Suprapubic skin (tissue), 4 donors: ENCODE results near the gene IRF6. TPM values are rescaled to one million over a fixed set of nuclear protein-coding genes. Genes with fewer than 3 reads are reported as not detected.

Experiments used
- DNase-seq, 2 donors: peaks; one replicate each; pipeline ENCODE4 v3.0.0-alpha.2; 2019; ENCODE audit warnings: low spot score in 2 of 2
- H3K27ac ChIP-seq: fragments of 200-600 bp; sonication (generic); one replicate; pipeline ENCODE4 v1.5.1; 2019
- H3K27me3 ChIP-seq: fragments of 200-600 bp; sonication (generic); one replicate; pipeline ENCODE4 v1.5.1; 2019
- H3K36me3 ChIP-seq: fragments of 200-600 bp; sonication (generic); one replicate; pipeline ENCODE4 v1.5.1; 2019
- H3K4me1 ChIP-seq: fragments of 200-600 bp; sonication (generic); one replicate; pipeline ENCODE4 v1.5.1; 2019
- H3K4me3 ChIP-seq: fragments of 200-600 bp; sonication (generic); one replicate; pipeline ENCODE4 v1.5.1; 2019; ENCODE audit warnings: mild to moderate bottlenecking
- H3K9me3 ChIP-seq: fragments of 200-600 bp; sonication (generic); one replicate; pipeline ENCODE4 v1.5.1; 2019
- EP300 ChIP-seq: sonication (generic); formaldehyde crosslinking; IDR thresholded peaks from one replicate; pipeline ENCODE4 v1.6.1; 2017; ENCODE audit warnings: antibody characterized with exemption
- POLR2A ChIP-seq, 2 donors: fragments of 450-650 bp; IDR thresholded peaks; one replicate each; pipeline ENCODE4 v1.6.1; 2017; ENCODE audit warnings: antibody characterized with exemption in 2 of 2, mild to moderate bottlenecking in 2 of 2, moderate library complexity in 2 of 2
- POLR2AphosphoS5 ChIP-seq, 3 donors: sonication (generic); formaldehyde crosslinking; IDR thresholded peaks; one replicate each; pipeline ENCODE4 v1.6.1; 2017; ENCODE audit warnings: antibody characterized with exemption in 3 of 3
- WGBS: methylation state at CpG from one replicate; pipeline ENCODE4 v1.1.5; 2018; 5-methylcytosine and 5-hydroxymethylcytosine counted together
- total RNA-seq, 4 donors: library from RNA; depleted of rRNA; stranded (reverse); fragments of >200 nt; gene quantifications; one replicate each; pipeline ENCODE4 v1.1.0, GENCODE V29; 2016
- TF ChIP-seq, protein P1 (sequence below), 2 donors: fragments of 200-600 bp in 1 of 2; fragments of 450-650 bp in 1 of 2; sonication (generic) in 1 of 2; IDR thresholded peaks; one replicate each; pipeline ENCODE4 v1.5.1; 2016 to 2019; ENCODE audit warnings: antibody characterized with exemption in 2 of 2, mild to moderate bottlenecking in 1 of 2, moderate library complexity in 1 of 2

The IRF6 gene
- total RNA-seq, 4 donors from 2014 or later, result 195 to 235 (median 227) TPM

DNA sequence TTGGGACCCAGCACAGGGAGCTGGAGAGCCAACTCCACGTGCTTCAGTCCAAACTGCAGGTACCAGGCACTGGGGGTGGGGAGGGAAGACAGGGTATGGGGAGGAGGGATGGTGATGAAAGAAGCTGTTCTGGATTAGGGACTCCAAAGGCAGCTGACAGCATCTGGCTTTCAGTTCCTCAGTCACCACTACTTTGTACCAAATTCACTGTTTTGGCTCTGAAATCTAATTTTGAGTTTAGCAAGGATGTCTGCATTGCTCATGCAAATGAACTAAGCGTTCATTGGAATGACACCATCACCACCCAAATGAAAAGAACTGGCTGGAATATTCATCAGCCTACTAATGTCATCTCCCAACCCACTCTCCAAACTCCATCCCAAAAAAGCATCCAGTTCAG lies 30.3 kb downstream of the IRF6 start:
- DNase-seq, result no peak
- Histone ChIP-seq H3K4me1 (no peaks in the 10 kb centered on the region), H3K27ac (no peak overlapping the region), H3K36me3 (no peaks in the 10 kb centered on the region), H3K27me3 (no peaks in the 10 kb centered on the region), H3K4me3 (no peak overlapping the region), H3K9me3 (no peaks in the 10 kb centered on the region)
- TF ChIP-seq, protein P1, sequence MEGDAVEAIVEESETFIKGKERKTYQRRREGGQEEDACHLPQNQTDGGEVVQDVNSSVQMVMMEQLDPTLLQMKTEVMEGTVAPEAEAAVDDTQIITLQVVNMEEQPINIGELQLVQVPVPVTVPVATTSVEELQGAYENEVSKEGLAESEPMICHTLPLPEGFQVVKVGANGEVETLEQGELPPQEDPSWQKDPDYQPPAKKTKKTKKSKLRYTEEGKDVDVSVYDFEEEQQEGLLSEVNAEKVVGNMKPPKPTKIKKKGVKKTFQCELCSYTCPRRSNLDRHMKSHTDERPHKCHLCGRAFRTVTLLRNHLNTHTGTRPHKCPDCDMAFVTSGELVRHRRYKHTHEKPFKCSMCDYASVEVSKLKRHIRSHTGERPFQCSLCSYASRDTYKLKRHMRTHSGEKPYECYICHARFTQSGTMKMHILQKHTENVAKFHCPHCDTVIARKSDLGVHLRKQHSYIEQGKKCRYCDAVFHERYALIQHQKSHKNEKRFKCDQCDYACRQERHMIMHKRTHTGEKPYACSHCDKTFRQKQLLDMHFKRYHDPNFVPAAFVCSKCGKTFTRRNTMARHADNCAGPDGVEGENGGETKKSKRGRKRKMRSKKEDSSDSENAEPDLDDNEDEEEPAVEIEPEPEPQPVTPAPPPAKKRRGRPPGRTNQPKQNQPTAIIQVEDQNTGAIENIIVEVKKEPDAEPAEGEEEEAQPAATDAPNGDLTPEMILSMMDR (IDR thresholded peaks at IDR 0.05), result no peak
- TF ChIP-seq POLR2A (IDR thresholded peaks at IDR 0.05) (no peak), EP300 (no peak), POLR2AphosphoS5 (IDR thresholded peaks at IDR 0.05) (no peak)
- 67% methylated on average over 2 of the region's 2 CpGs for WGBS

DNA sequence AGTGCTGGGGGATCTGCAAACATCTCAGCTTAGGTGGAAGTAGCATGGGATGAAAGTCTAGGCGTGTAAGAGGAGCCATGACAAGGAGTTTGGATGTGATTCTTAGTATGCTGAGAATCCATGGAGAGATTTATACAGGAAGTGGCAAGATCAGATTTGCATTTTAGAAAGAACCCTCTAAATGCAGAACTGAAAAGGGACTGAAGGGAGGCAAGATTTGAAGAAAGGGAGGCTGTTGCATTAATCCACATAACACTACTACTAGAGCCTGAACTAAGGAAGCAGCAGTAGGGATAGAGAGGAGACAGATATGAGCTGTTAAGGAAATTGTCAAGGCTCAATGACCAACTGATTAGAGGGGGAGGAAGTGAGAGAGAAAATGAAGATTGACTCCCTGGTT lies 31.4 kb downstream of the IRF6 start:
- WGBS, result 89% methylated on average over 1 of the region's 1 CpG
- no peaks in the 10 kb centered on the region for H3K36me3 ChIP-seq
- peaks cover 7% of the 10 kb centered on the region for H3K4me1 ChIP-seq
- TF ChIP-seq, protein P1 (IDR thresholded peaks at IDR 0.05), result no peak
- TF ChIP-seq POLR2A (IDR thresholded peaks at IDR 0.05) (no peak), EP300 (no peak), POLR2AphosphoS5 (IDR thresholded peaks at IDR 0.05) (no peak)
- no peaks in the 10 kb centered on the region for H3K27me3 ChIP-seq
- no peak overlapping the region for H3K4me3 ChIP-seq
- no peaks in the 10 kb centered on the region for H3K9me3 ChIP-seq
- no peak overlapping the region for H3K27ac ChIP-seq
- no peak for DNase-seq

DNA sequence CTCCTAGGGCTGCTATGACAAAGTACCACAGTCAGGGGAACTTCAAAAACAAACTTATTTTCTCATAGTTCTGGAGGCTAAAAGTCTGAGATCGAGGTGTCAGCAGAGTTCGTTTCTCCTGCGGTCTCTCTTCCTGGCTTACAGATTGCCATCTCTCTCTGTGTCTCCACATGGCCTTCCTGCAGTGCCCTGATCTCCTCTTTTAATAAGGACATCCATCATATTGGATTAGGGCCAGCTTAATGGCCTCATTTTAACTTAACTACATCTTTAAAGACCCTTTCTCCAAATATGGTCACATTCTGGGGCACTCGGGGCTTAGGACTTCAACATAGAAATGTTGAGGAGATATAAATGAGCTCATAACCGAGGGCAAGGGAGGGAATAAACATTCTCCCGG lies 33.8 kb downstream of the IRF6 start:
- Histone ChIP-seq H3K9me3 (no peaks in the 10 kb centered on the region), H3K4me1 (peaks cover 18% of the 10 kb centered on the region), H3K4me3 (no peak overlapping the region), H3K36me3 (no peaks in the 10 kb centered on the region), H3K27ac (no peak overlapping the region), H3K27me3 (no peaks in the 10 kb centered on the region)
- DNase-seq, result no peak
- WGBS, result 53% methylated on average over 6 of the region's 6 CpGs
- TF ChIP-seq POLR2A (IDR thresholded peaks at IDR 0.05), result no peak
- no peak for TF ChIP-seq POLR2AphosphoS5 (IDR thresholded peaks at IDR 0.05)
- TF ChIP-seq, protein P1 (IDR thresholded peaks at IDR 0.05), result no peak
- TF ChIP-seq EP300, result no peak

DNA sequence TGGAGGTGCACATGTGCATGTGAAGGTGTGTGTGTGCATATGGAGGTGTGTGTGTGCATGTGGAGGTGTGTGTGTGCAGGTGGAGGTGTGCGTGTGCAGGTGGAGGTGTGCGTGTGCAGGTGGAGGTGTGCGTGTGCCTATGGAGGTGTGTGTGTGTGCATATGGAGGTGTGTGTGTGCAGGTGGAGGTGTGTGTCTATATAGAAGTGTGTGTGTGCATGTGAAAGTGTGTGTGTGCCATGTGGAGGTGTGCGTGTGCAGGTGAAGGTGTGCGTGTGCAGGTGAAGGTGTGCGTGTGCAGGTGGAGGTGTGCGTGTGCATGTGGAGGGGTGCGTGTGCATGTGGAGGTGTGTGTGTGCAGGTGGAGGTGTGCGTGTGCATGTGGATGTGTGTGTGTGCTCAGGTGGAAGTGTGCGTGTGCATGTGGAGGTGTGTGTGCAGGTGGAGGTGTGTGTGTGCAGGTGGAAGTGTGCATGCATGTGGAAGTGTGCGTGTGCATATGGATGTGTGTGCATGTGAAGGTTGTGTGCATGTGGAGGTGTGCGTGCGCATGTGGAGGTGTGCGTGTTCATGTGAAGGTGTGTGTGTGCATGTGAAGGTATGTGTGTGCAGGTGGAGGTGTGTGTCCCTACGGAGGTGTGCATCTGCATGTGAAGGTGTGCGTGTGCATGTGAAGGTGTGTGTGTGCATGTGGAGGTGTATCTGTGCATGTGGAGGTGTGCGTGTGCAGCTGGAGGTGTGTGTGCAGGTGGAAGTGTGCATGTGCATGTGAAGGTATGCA lies 35.1 kb downstream of the IRF6 start:
- WGBS, result 92% methylated on average over 17 of the region's 17 CpGs
- no peaks in the 10 kb centered on the region for H3K9me3 ChIP-seq
- H3K4me1 ChIP-seq, result peaks cover 18% of the 10 kb centered on the region
- no peaks in the 10 kb centered on the region for H3K27me3 ChIP-seq
- no peaks in the 10 kb centered on the region for H3K36me3 ChIP-seq
- no peak overlapping the region for H3K27ac ChIP-seq
- no peak for TF ChIP-seq EP300
- TF ChIP-seq, protein P1 (IDR thresholded peaks at IDR 0.05), result no peak
- no peak for TF ChIP-seq POLR2AphosphoS5 (IDR thresholded peaks at IDR 0.05)
- no peak for TF ChIP-seq POLR2A (IDR thresholded peaks at IDR 0.05)
- H3K4me3 ChIP-seq, result no peak overlapping the region
- no peak for DNase-seq

DNA sequence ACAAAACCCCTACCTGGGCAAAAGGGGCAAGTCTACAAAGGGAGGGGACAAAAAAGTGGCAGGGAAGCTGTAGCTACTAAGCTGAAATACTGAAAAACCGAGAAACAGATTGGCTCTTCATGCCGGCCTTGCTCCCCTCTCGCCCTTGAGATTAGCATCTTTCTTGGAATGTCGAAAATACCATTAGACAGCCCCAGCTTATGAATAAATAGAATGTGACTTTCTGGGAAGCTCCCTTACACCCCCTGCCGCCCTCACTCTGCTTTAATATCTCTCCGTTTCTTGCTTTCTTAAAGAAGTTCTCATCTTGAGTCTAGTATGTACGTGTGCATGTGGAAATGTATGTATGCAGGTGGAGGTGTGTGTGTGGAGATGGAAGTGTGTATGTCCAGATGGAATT lies 36.0 kb downstream of the IRF6 start:
- peak overlapping the region; percentile 21 for H3K4me3 ChIP-seq
- no peaks in the 10 kb centered on the region for H3K27me3 ChIP-seq
- H3K9me3 ChIP-seq, result no peaks in the 10 kb centered on the region
- no peaks in the 10 kb centered on the region for H3K36me3 ChIP-seq
- no peak for DNase-seq
- H3K4me1 ChIP-seq, result peaks cover 18% of the 10 kb centered on the region
- peak overlapping the region; percentile 57 for H3K27ac ChIP-seq
- 56% methylated on average over 7 of the region's 7 CpGs for WGBS
- TF ChIP-seq, protein P1 (IDR thresholded peaks at IDR 0.05), result no peak
- TF ChIP-seq POLR2A (IDR thresholded peaks at IDR 0.05) (no peak), EP300 (no peak), POLR2AphosphoS5 (IDR thresholded peaks at IDR 0.05) (no peak)
